ENCODE results near the gene CNTNAP2. TPM values are rescaled to one million over a fixed set of nuclear protein-coding genes. Genes with fewer than 3 reads are reported as not detected.

The CNTNAP2 gene
- total and polyA plus RNA-seq, 2 of the 13 experiments (the other 11 are each of a cell fraction or from before 2014, with no cell fraction given) = 0.40 to 0.42 TPM

- no peak for TF ChIP-seq ZNF281 (CRISPR knock-in tag; IDR thresholded peaks at IDR 0.05; ENCODE audit: borderline replicate concordance)
- no peak for TF ChIP-seq HMG20A (CRISPR knock-in tag; IDR thresholded peaks at IDR 0.05; ENCODE audit: borderline replicate concordance)
- TF ChIP-seq POGZ (CRISPR knock-in tag; IDR thresholded peaks at IDR 0.05) = peak; percentile 65
- no peak for TF ChIP-seq ZNF775 (CRISPR knock-in tag; IDR thresholded peaks at IDR 0.05; ENCODE audit: borderline replicate concordance)
- peak; percentile 79 for TF ChIP-seq HNF1B (CRISPR knock-in tag; IDR thresholded peaks at IDR 0.05)
- TF ChIP-seq ZFAT (CRISPR knock-in tag; conservative IDR thresholded peaks at IDR 0.05) = no peak
- no peak for TF ChIP-seq FIP1L1 (IDR thresholded peaks at IDR 0.05; ENCODE audit: borderline replicate concordance, insufficient read depth, low read depth, low read length)
- TF ChIP-seq ISL2 (CRISPR knock-in tag; IDR thresholded peaks at IDR 0.05) = 0 out of 2 replicates have a peak, but pooled peaks have one; percentile 17
- no peak for TF ChIP-seq TBL1XR1 (IDR thresholded peaks at IDR 0.05; ENCODE audit: borderline replicate concordance, low read length, partially characterized antibody)
- TF ChIP-seq LCORL (IDR thresholded peaks at IDR 0.05) = no peak
- TF ChIP-seq LCORL (CRISPR knock-in tag; IDR thresholded peaks at IDR 0.05) = no peak
- TF ChIP-seq GABPA (IDR thresholded peaks at IDR 0.05; ENCODE audit: low read depth, low read length) = no peak
- peak; percentile 34; the same call in 1 of the 2 replicates for TF ChIP-seq GABPA (CRISPR knock-in tag; IDR thresholded peaks at IDR 0.05; ENCODE audit: low read depth)
- TF ChIP-seq ZNF451 (CRISPR knock-in tag; IDR thresholded peaks at IDR 0.05) = no peak
- no peak for TF ChIP-seq ZBTB49 (CRISPR knock-in tag; IDR thresholded peaks at IDR 0.05; ENCODE audit: borderline replicate concordance)
- no peak for TF ChIP-seq RNF219 (CRISPR knock-in tag; IDR thresholded peaks at IDR 0.05)
- no peak for TF ChIP-seq RXRA (CRISPR knock-in tag; IDR thresholded peaks at IDR 0.05)
Observed at GRCh38 chr7:148299350-148300276, 2183.0 kb downstream of the CNTNAP2 start (continued).
